HL-60 (cell line): ENCODE data around the gene LIX1.
"Not testable (repeated sequence)": the region's sequence is repeated elsewhere in the genome, so short reads cannot be mapped to it uniquely, and the experiment has no call there.

ENCODE experiments used
- CTCF ChIP-seq: IDR thresholded peaks from one replicate; pipeline ENCODE4 v1.5.1; 2011; ENCODE audit warnings: low read length, control low read depth, inconsistent platforms; ENCODE audit not compliant: insufficient read depth
- GABPA ChIP-seq: IDR thresholded peaks from 2 replicates; pipeline ENCODE4 v1.6.1; 2012; ENCODE audit warnings: low read depth
- POLR2AphosphoS5 ChIP-seq: IDR thresholded peaks from 2 replicates; pipeline ENCODE4 v1.6.1; 2012; ENCODE audit warnings: low read depth
- REST ChIP-seq: IDR thresholded peaks from 2 replicates; pipeline ENCODE4 v1.6.1; 2012; ENCODE audit warnings: low read depth; ENCODE audit not compliant: insufficient replicate concordance
- SPI1 ChIP-seq: IDR thresholded peaks from 2 replicates; pipeline ENCODE4 v1.6.1; 2012; ENCODE audit warnings: low read depth, mild to moderate bottlenecking, borderline replicate concordance

DNA sequence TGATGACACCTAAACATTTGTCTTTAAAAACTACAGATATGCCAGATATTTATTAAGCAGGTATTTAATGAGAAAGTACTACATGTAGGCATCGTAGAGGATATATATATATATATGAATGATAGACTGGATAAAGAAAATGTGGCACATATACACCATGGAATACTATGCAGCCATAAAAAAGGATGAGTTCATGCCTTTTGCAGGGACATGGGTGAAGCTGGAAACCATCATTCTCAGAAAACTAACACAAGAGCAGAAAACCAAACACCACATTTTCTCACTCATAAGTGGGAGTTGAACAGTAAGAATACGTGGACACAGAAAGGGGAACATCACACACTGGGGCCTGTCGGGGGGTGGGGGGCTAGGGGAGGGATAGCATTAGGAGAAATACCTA lies 37.0 kb upstream of the LIX1 start:
- not testable (repeated sequence) for TF ChIP-seq CTCF, REST, GABPA, POLR2AphosphoS5, SPI1
